ENCODE measurements around the gene SLC34A1. TPM values are rescaled to one million over a fixed set of nuclear protein-coding genes. Genes with fewer than 3 reads are reported as not detected.

SLC34A1 gene
- total and polyA plus RNA-seq, 4 experiments from 2014 or later, result 0.11 TPM; not detected in 3

- H3K27ac ChIP-seq (ENCODE audit: low read depth, low read length), result peak overlapping the region; percentile 87
- peak overlapping the region; percentile 74 to 87 for H3K4me3 ChIP-seq (ENCODE audit: low read length in 2 of 2)
- DNase-seq, result peak; percentile 83 to 96 (median 85)
Measured at GRCh38 chr5:177429248-177430040, 45.2 kb downstream of the SLC34A1 start.

GRCh38 chr5:177430140-177430951 lies 46.1 kb downstream of the SLC34A1 start:
- Mint-ChIP-seq H3K4me3 (peak overlapping the region; percentile 85 to 97 (median 95)), H3K36me3 (peaks cover 37 to 59% of the 10 kb centered on the region in 2 donors), H3K9me3 (peaks cover 0 to 6% (median 0%) of the 10 kb centered on the region in 8 donors), H3K27ac (peak overlapping the region; percentile 91 to 99 (median 96)), H3K27me3 (no peaks in the 10 kb centered on the region), H3K4me1 (peaks cover 36 to 90% (median 63%) of the 10 kb centered on the region in 4 donors)
- H3K27me3 ChIP-seq (ENCODE audit: insufficient read depth, low read length), result no peaks in the 10 kb centered on the region
- H3K36me3 ChIP-seq (ENCODE audit: insufficient read depth, low read length), result peaks cover 53% of the 10 kb centered on the region
- peak in 1 of 5 donors; percentile 31 for DNase-seq
- no peaks in the 10 kb centered on the region for H3K9me3 ChIP-seq (ENCODE audit: control insufficient read depth in 1 of 2, low read length in 2 of 2)
- H3K27ac ChIP-seq (ENCODE audit: low read depth, low read length), result peak overlapping the region; percentile 87
- ChIA-PET CTCF (ENCODE audit: partially characterized antibody) (interaction anchor here (0.8 to 14.2 kb wide), 7 partner anchors 9 to 112 kb away, joined by 3 to 307 read pairs (median 55); partner anchors contain the start of genes F12, PFN3 and PRR7), POLR2A (ENCODE audit: partially characterized antibody) (interaction anchor here (0.7 to 14.3 kb wide), 13 partner anchors 15 to 79 kb away, joined by 3 to 1171 read pairs (median 10); partner anchors contain the start of genes LMAN2, PFN3 and PRR7)
- H3K4me3 ChIP-seq (ENCODE audit: low read length in 2 of 2), result peak overlapping the region in 1 of 2 donors; percentile 87
- intact Hi-C loops (cut with micrococcal nuclease), result no loop called here
- H3K4me1 ChIP-seq (ENCODE audit: insufficient read depth, low read length), result peaks cover 86% of the 10 kb centered on the region

More at GRCh38 chr5:177429248-177430040, 45.2 kb downstream of the SLC34A1 start:
- H3K27ac Mint-ChIP-seq, result peak overlapping the region; percentile 91 to 99 (median 96)
- H3K27me3 Mint-ChIP-seq, result no peaks in the 10 kb centered on the region
- Histone ChIP-seq H3K27me3 (ENCODE audit: insufficient read depth, low read length) (no peaks in the 10 kb centered on the region), H3K36me3 (ENCODE audit: insufficient read depth, low read length) (peaks cover 45% of the 10 kb centered on the region), H3K9me3 (ENCODE audit: control insufficient read depth in 1 of 2, low read length in 2 of 2) (no peaks in the 10 kb centered on the region), H3K4me1 (ENCODE audit: insufficient read depth, low read length) (peaks cover 86% of the 10 kb centered on the region)
- ChIA-PET CTCF (ENCODE audit: partially characterized antibody) (interaction anchor here (0.8 to 14.2 kb wide), 12 partner anchors 10 to 120 kb away, joined by 3 to 307 read pairs (median 6); partner anchors contain the start of genes F12, PFN3 and PRR7), POLR2A (ENCODE audit: partially characterized antibody) (interaction anchor here (0.9 to 14.3 kb wide), 13 partner anchors 15 to 276 kb away, joined by 3 to 1171 read pairs (median 5); partner anchors contain the start of genes F12, LMAN2 and PRR7)
- intact Hi-C loops (cut with micrococcal nuclease), result no loop called here
- peaks cover 30 to 51% of the 10 kb centered on the region in 2 donors for H3K36me3 Mint-ChIP-seq
- peaks cover 37 to 90% (median 63%) of the 10 kb centered on the region in 4 donors for H3K4me1 Mint-ChIP-seq
- peak overlapping the region; percentile 85 to 97 (median 95) for H3K4me3 Mint-ChIP-seq
- peaks cover 0 to 6% (median 0%) of the 10 kb centered on the region in 8 donors for H3K9me3 Mint-ChIP-seq

GRCh38 chr5:177430972-177431316 lies 46.7 kb downstream of the SLC34A1 start:
- H3K4me3 Mint-ChIP-seq, result peak overlapping the region; percentile 85 to 97 (median 94)
- peak overlapping the region; percentile 91 to 99 (median 96) for H3K27ac Mint-ChIP-seq
- Histone ChIP-seq H3K9me3 (ENCODE audit: control insufficient read depth in 1 of 2, low read length in 2 of 2) (no peaks in the 10 kb centered on the region), H3K27ac (ENCODE audit: low read depth, low read length) (peak overlapping the region; percentile 87), H3K36me3 (ENCODE audit: insufficient read depth, low read length) (peaks cover 58% of the 10 kb centered on the region), H3K4me1 (ENCODE audit: insufficient read depth, low read length) (peaks cover 88% of the 10 kb centered on the region), H3K4me3 (ENCODE audit: low read length in 2 of 2) (peak overlapping the region; percentile 36 to 87), H3K27me3 (ENCODE audit: insufficient read depth, low read length) (no peaks in the 10 kb centered on the region)
- H3K27me3 Mint-ChIP-seq, result no peaks in the 10 kb centered on the region
- intact Hi-C loops (cut with micrococcal nuclease), result loop anchor here (1.0 kb wide), 1 partner anchor 9 kb away; no protein-coding TSS in a partner anchor
- peaks cover 0 to 6% (median 0%) of the 10 kb centered on the region in 8 donors for H3K9me3 Mint-ChIP-seq
- H3K36me3 Mint-ChIP-seq, result peaks cover 41 to 65% of the 10 kb centered on the region in 2 donors
- POLR2A ChIA-PET (ENCODE audit: partially characterized antibody), result interaction anchor here (0.7 to 14.3 kb wide), 20 partner anchors 7 to 897 kb away, joined by 3 to 1171 read pairs (median 7); partner anchors contain the start of genes GRK6, LMAN2, PFN3 and PRELID1
- CTCF ChIA-PET (ENCODE audit: partially characterized antibody), result interaction anchor here (0.6 to 14.2 kb wide), 6 partner anchors 9 to 811 kb away, joined by 3 to 307 read pairs (median 82); partner anchors contain the start of genes F12, PFN3 and PRR7
- peaks cover 34 to 87% (median 61%) of the 10 kb centered on the region in 4 donors for H3K4me1 Mint-ChIP-seq
- no peak for DNase-seq

- peaks cover 94% of the 10 kb centered on the region for H3K4me1 ChIP-seq (ENCODE audit: insufficient read depth, low read length)
- ChIA-PET POLR2A (ENCODE audit: partially characterized antibody) (interaction anchor here (0.7 to 14.3 kb wide), 24 partner anchors 8 to 897 kb away, joined by 3 to 1171 read pairs (median 6); partner anchors contain the start of genes GRK6, LMAN2, PFN3 and PRELID1), CTCF (ENCODE audit: partially characterized antibody) (interaction anchor here (0.6 to 14.2 kb wide), 10 partner anchors 8 to 812 kb away, joined by 3 to 307 read pairs (median 6); partner anchors contain the start of genes F12, PFN3 and PRR7)
- H3K36me3 ChIP-seq (ENCODE audit: insufficient read depth, low read length), result peaks cover 63% of the 10 kb centered on the region
- H3K4me3 ChIP-seq (ENCODE audit: low read length in 2 of 2), result peak overlapping the region; percentile 36 to 87
- peak overlapping the region; percentile 85 to 97 (median 94) for H3K4me3 Mint-ChIP-seq
- H3K36me3 Mint-ChIP-seq, result peaks cover 44 to 64% of the 10 kb centered on the region in 2 donors
- peak; percentile 81 to 88 (median 85) for DNase-seq
- H3K27ac Mint-ChIP-seq, result peak overlapping the region; percentile 91 to 99 (median 96)
- peak overlapping the region; percentile 87 for H3K27ac ChIP-seq (ENCODE audit: low read depth, low read length)
- H3K4me1 Mint-ChIP-seq, result peaks cover 34 to 89% (median 59%) of the 10 kb centered on the region in 4 donors
- H3K27me3 ChIP-seq (ENCODE audit: insufficient read depth, low read length), result no peaks in the 10 kb centered on the region
- peaks cover 0 to 1% (median 0%) of the 10 kb centered on the region in 8 donors for H3K9me3 Mint-ChIP-seq
- H3K9me3 ChIP-seq (ENCODE audit: control insufficient read depth in 1 of 2, low read length in 2 of 2), result no peaks in the 10 kb centered on the region
- no peaks in the 10 kb centered on the region for H3K27me3 Mint-ChIP-seq
- intact Hi-C loops (cut with micrococcal nuclease), result loop anchor here (1.0 kb wide), 1 partner anchor 9 kb away; no protein-coding TSS in a partner anchor
Measured at GRCh38 chr5:177431317-177432142, 47.3 kb downstream of the SLC34A1 start.

- H3K36me3 Mint-ChIP-seq, result peaks cover 52 to 68% of the 10 kb centered on the region in 2 donors
- no peak for DNase-seq
Measured at GRCh38 chr5:177432143-177432838, 48.1 kb downstream of the SLC34A1 start.

More at GRCh38 chr5:177432143-177432838, 48.1 kb downstream of the SLC34A1 start:
- Histone ChIP-seq H3K9me3 (ENCODE audit: control insufficient read depth in 1 of 2, low read length in 2 of 2) (no peaks in the 10 kb centered on the region), H3K27ac (ENCODE audit: low read depth, low read length) (peak overlapping the region; percentile 87), H3K4me1 (ENCODE audit: insufficient read depth, low read length) (peaks cover 99% of the 10 kb centered on the region), H3K4me3 (ENCODE audit: low read length in 2 of 2) (peak overlapping the region; percentile 36 to 87), H3K36me3 (ENCODE audit: insufficient read depth, low read length) (peaks cover 69% of the 10 kb centered on the region), H3K27me3 (ENCODE audit: insufficient read depth, low read length) (no peaks in the 10 kb centered on the region)
- Mint-ChIP-seq H3K4me1 (peaks cover 34 to 97% (median 61%) of the 10 kb centered on the region in 4 donors), H3K9me3 (peaks cover 0 to 1% (median 0%) of the 10 kb centered on the region in 8 donors), H3K27me3 (no peaks in the 10 kb centered on the region), H3K27ac (peak overlapping the region; percentile 91 to 99 (median 96)), H3K4me3 (peak overlapping the region; percentile 83 to 97 (median 93))
- intact Hi-C loops (cut with micrococcal nuclease), result no loop called here
- ChIA-PET POLR2A (ENCODE audit: partially characterized antibody) (interaction anchor here (1.0 to 14.3 kb wide), 22 partner anchors 9 to 898 kb away, joined by 3 to 1171 read pairs (median 6); partner anchors contain the start of genes GRK6, LMAN2, PFN3 and PRELID1), CTCF (ENCODE audit: partially characterized antibody) (interaction anchor here (0.8 to 14.2 kb wide), 8 partner anchors 8 to 123 kb away, joined by 3 to 307 read pairs (median 30); partner anchors contain the start of genes F12, PFN3 and PRR7)

Measured in CD4-positive, alpha-beta memory T cell (primary cell).